Endothelial cell of umbilical vein (primary cell): Measurements from ENCODE around the gene S1PR4. TPM values are rescaled to one million over a fixed set of nuclear protein-coding genes. Genes with fewer than 3 reads are reported as not detected.

Source experiments
- BruUV-seq: library from RNA; stranded (reverse); fragments of 400-500 nt; replicated peaks from 2 replicates; lab custom pipeline; 2021; lab: Mats Ljungman, UMichigan
- CTCF ChIA-PET: fragments of 300-600, 350-600 bp; sonication (Branson Sonifier 250); formaldehyde crosslinking; loops from one replicate; lab custom pipeline; 2021; ENCODE audit warnings: antibody characterized with exemption, inconsistent platforms; lab: Charles Lee
- POLR2A ChIA-PET: fragments of 300-600, 350-600 bp; sonication (Branson Sonifier 250); formaldehyde crosslinking; loops from one replicate; lab custom pipeline; 2021; ENCODE audit warnings: antibody characterized with exemption, inconsistent platforms; lab: Charles Lee
- DNase-seq: peaks from one replicate; pipeline ENCODE4 v3.0.0-alpha.2; 2011; ENCODE audit warnings: low read depth, low spot score
- FAIRE-seq: peaks from 2 replicates; lab custom pipeline; 2011; peaks lifted over from hg19 to GRCh38; lab: Jason Lieb, UNC
- H2AFZ ChIP-seq: 2 replicates; pipeline ENCODE4 v1.6.0; 2012; ENCODE audit warnings: low read depth, low read length, control low read depth, inconsistent platforms
- H3K27ac ChIP-seq: 2 replicates; pipeline ENCODE4 v1.5.1; 2011; ENCODE audit warnings: low read depth, mild to moderate bottlenecking, control low read depth, low read length, moderate library complexity; ENCODE audit not compliant: insufficient read depth
- H3K27me3 ChIP-seq, 2 experiments: 2 replicates each; pipeline versions ENCODE4 v1.6.0 to v1.6.1; 2011; ENCODE audit warnings: low read length in 2 of 2, mixed read lengths in 1 of 2; ENCODE audit not compliant: control insufficient read depth in 2 of 2, insufficient read depth in 2 of 2
- H3K36me3 ChIP-seq, 2 experiments: 2 replicates in 1 of 2; 3 replicates in 1 of 2; pipeline ENCODE4 v1.5.1; 2011; ENCODE audit warnings: low read length in 2 of 2, mild to moderate bottlenecking in 1 of 2, moderate library complexity in 1 of 2; ENCODE audit not compliant: control insufficient read depth in 2 of 2, insufficient read depth in 2 of 2; ENCODE audit errors: extremely low read depth in 1 of 2
- H3K4me1 ChIP-seq: 3 replicates; pipeline ENCODE4 v1.5.1; 2011; ENCODE audit warnings: mild to moderate bottlenecking, low read length; ENCODE audit not compliant: control insufficient read depth, insufficient read depth; ENCODE audit errors: extremely low read depth
- H3K4me2 ChIP-seq: 2 replicates; pipeline ENCODE4 v1.6.1; 2011; ENCODE audit warnings: low read length, control low read depth, mixed read lengths; ENCODE audit not compliant: insufficient read depth
- H3K4me3 ChIP-seq, 3 experiments: fragments of 200-600 bp in 1 of 3; sonication (generic), shearing (Covaris generic) in 1 of 3; replicated peaks in 1 of 3; 2 replicates each; pipeline ENCODE4 v1.5.1; 2011 to 2016; ENCODE audit warnings: control low read depth in 3 of 3, low read length in 3 of 3, mild to moderate bottlenecking in 2 of 3, inconsistent platforms in 1 of 3, low read depth in 1 of 3, moderate library complexity in 1 of 3; ENCODE audit not compliant: insufficient read depth in 1 of 3
- H3K79me2 ChIP-seq: 2 replicates; pipeline ENCODE4 v1.6.0; 2012; ENCODE audit warnings: low read length, inconsistent platforms; ENCODE audit not compliant: control insufficient read depth, insufficient read depth
- H3K9ac ChIP-seq: replicated peaks from 2 replicates; pipeline ENCODE3; 2011; ENCODE audit warnings: low read length, control low read depth; ENCODE audit not compliant: insufficient read depth; ENCODE audit errors: extremely low read depth
- H3K9me1 ChIP-seq: replicated peaks from 3 replicates; pipeline ENCODE4 v1.6.0; 2011; ENCODE audit warnings: mild to moderate bottlenecking, low read length; ENCODE audit not compliant: control insufficient read depth, insufficient read depth; ENCODE audit errors: extremely low read depth
- H3K9me3 ChIP-seq: replicated peaks from 2 replicates; pipeline ENCODE4 v1.5.1; 2012; ENCODE audit warnings: low read length, inconsistent platforms; ENCODE audit not compliant: control insufficient read depth, insufficient read depth
- H4K20me1 ChIP-seq: replicated peaks from 2 replicates; pipeline ENCODE3; 2011; ENCODE audit warnings: mild to moderate bottlenecking, low read length; ENCODE audit not compliant: control insufficient read depth, insufficient read depth; ENCODE audit errors: extremely low read depth
- CTCF ChIP-seq, 2 donors: IDR thresholded peaks; 1 replicate in 1 of 2; 2 replicates in 1 of 2; pipeline ENCODE4 v1.5.1; 2011; ENCODE audit warnings: low read length in 2 of 2, mild to moderate bottlenecking in 2 of 2, moderate library complexity in 2 of 2, control low read depth in 1 of 2, inconsistent platforms in 1 of 2, low read depth in 1 of 2; ENCODE audit not compliant: insufficient read depth in 1 of 2; ENCODE audit errors: extremely low read depth in 1 of 2
- EZH2 ChIP-seq: IDR thresholded peaks from 2 replicates; pipeline ENCODE4 v1.6.1; 2012; ENCODE audit warnings: borderline replicate concordance, low read depth, mild to moderate bottlenecking, moderate library complexity, low read length, inconsistent platforms; ENCODE audit not compliant: severe bottlenecking
- FOS ChIP-seq: IDR thresholded peaks from 2 replicates; pipeline ENCODE4 v1.6.1; 2011; ENCODE audit warnings: mild to moderate bottlenecking, low read length, moderate library complexity, borderline replicate concordance; ENCODE audit not compliant: insufficient read depth
- GATA2 ChIP-seq: IDR thresholded peaks from 2 replicates; pipeline ENCODE4 v1.7.0; 2011; ENCODE audit warnings: low read depth, mild to moderate bottlenecking, moderate library complexity, mixed read lengths, low read length; ENCODE audit not compliant: insufficient read length, insufficient read depth
- JUN ChIP-seq: IDR thresholded peaks from 2 replicates; pipeline ENCODE4 v1.6.1; 2011; ENCODE audit warnings: borderline replicate concordance, low read depth; ENCODE audit not compliant: insufficient read length, insufficient read depth
- MAX ChIP-seq: IDR thresholded peaks from 2 replicates; pipeline ENCODE4 v1.6.1; 2011; ENCODE audit not compliant: insufficient read depth, insufficient read length
- MYC ChIP-seq: IDR thresholded peaks from one replicate; pipeline ENCODE4 v1.6.1; 2011; ENCODE audit warnings: mild to moderate bottlenecking, low read depth, low read length
- POLR2A ChIP-seq: IDR thresholded peaks from 2 replicates; pipeline ENCODE4 v1.6.1; 2012; ENCODE audit warnings: low read depth, mild to moderate bottlenecking, control low read depth, low read length
- POLR2AphosphoS5 ChIP-seq: IDR thresholded peaks from 2 replicates; pipeline ENCODE4 v1.6.1; 2012; ENCODE audit warnings: low read depth, mild to moderate bottlenecking, control low read depth, low read length, moderate library complexity; ENCODE audit not compliant: insufficient read depth
- dilution Hi-C: fragments of 300-500 bp; cut with MboI; formaldehyde crosslinking; loops from one replicate; pipeline ENCODE4 v1.15.0; 2019; ENCODE audit warnings: low sequenced_read_pairs; ENCODE audit not compliant: extremely low pct_ligation_motif_present
- intact Hi-C: fragments of 100-400 bp; cut with micrococcal nuclease; formaldehyde crosslinking; loops from one replicate; pipeline ENCODE4 v1.10.0; 2022
- polyA plus RNA-seq, 4 experiments: library from polyadenylated mRNA; depleted of rRNA in 3 of 4; stranded (reverse) in 3 of 4; unstranded in 1 of 4; fragments of >200 nt; gene quantifications; 2 replicates each; pipeline versions ENCODE4 v1.2.1 to v1.2.3, GENCODE V29; 2011 to 2012; ENCODE audit warnings: missing spikeins in 1 of 4
- total RNA-seq: library from RNA; stranded (reverse); gene quantifications from 2 replicates; pipeline ENCODE4 v1.2.3, GENCODE V29; 2021

Gene S1PR4
- total and polyA plus RNA-seq, 2 donors (not counting 3 experiments of a cell fraction or from before 2014, with no cell fraction given), result 1.7 to 2.5 TPM

GRCh38 chr19:3187662-3188511 is 9.3 kb downstream of the S1PR4 start:
- Histone ChIP-seq H3K9me1 (no peaks in the 10 kb centered on the region), H3K27ac (no peak overlapping the region), H3K4me2 (no peak overlapping the region), H3K79me2 (peaks cover 57% of the 10 kb centered on the region), H4K20me1 (no peaks in the 10 kb centered on the region), H3K9ac (no peak overlapping the region), H2AFZ (no peak overlapping the region), H3K27me3 (no peaks in the 10 kb centered on the region), H3K36me3 (no peaks in the 10 kb centered on the region), H3K4me1 (peaks cover 12% of the 10 kb centered on the region), H3K4me3 (no peak overlapping the region), H3K9me3 (no peaks in the 10 kb centered on the region)
- BruUV-seq, result no TSS peak
- CTCF ChIA-PET, result interaction anchor here (2.0 kb wide), 1 partner anchor 59 kb away, joined by 7 read pairs; no protein-coding TSS in a partner anchor
- TF ChIP-seq MYC (no peak), POLR2A (no peak), FOS (no peak), CTCF (IDR thresholded peaks at IDR 0.05; ENCODE audit: extremely low read depth in 1 of 2, insufficient read depth in 1 of 2, low read depth in 1 of 2, low read length in 2 of 2) (no peak), POLR2AphosphoS5 (no peak), MAX (no peak), JUN (no peak), EZH2 (no peak), GATA2 (no peak)
- no peak for FAIRE-seq
- dilution Hi-C loops, result no loop called here
- POLR2A ChIA-PET, result no interaction called here
- intact Hi-C loops, result no loop called here
- no peak for DNase-seq
